Panc1 (cell line): Measurements from ENCODE around the gene IL17C. TPM values are rescaled to one million over a fixed set of nuclear protein-coding genes. Genes with fewer than 3 reads are reported as not detected.

Experiments used
- ATAC-seq: fragments of 200-7000 bp; cut with Tn5 transposase; 2 replicates; pipeline ENCODE4 v1.9.1; 2020; ENCODE audit warnings: mild to moderate bottlenecking, moderate library complexity
- BruUV-seq: library from RNA; stranded (reverse); fragments of 400-500 nt; replicated peaks from 2 replicates; lab custom pipeline; 2021; lab: Mats Ljungman, UMichigan
- CTCF ChIA-PET: fragments of 300-600 bp; sonication (Branson Sonifier 250); formaldehyde crosslinking; loops from one replicate; lab custom pipeline; 2022; ENCODE audit warnings: antibody characterized with exemption; lab: Charles Lee
- POLR2A ChIA-PET: fragments of 300-600 bp; sonication (Branson Sonifier 250); formaldehyde crosslinking; loops from one replicate; lab custom pipeline; 2022; ENCODE audit warnings: antibody characterized with exemption; lab: Charles Lee
- DNase-seq: peaks from one replicate; pipeline ENCODE4 v3.0.0-alpha.2; 2010; ENCODE audit warnings: low read depth, low spot score
- H3K27ac ChIP-seq: 2 replicates; pipeline ENCODE4 v1.5.1; 2011; ENCODE audit warnings: mild to moderate bottlenecking, low read length, inconsistent platforms
- H3K27me3 ChIP-seq: fragments of 200-500 bp; sonication (Bioruptor generic); 2 replicates; pipeline ENCODE4 v1.6.0; 2014; ENCODE audit warnings: low read length, inconsistent platforms; ENCODE audit not compliant: control insufficient read depth, insufficient read depth
- H3K36me3 ChIP-seq: fragments of 200-500 bp; sonication (Bioruptor generic); 2 replicates; pipeline ENCODE4 v1.5.1; 2014; ENCODE audit warnings: inconsistent platforms, mild to moderate bottlenecking, low read length, moderate library complexity; ENCODE audit not compliant: control insufficient read depth, insufficient read depth
- H3K4me1 ChIP-seq: 2 replicates; pipeline ENCODE4 v1.5.1; 2011; ENCODE audit warnings: inconsistent platforms, mild to moderate bottlenecking, low read length, moderate library complexity; ENCODE audit not compliant: control insufficient read depth, insufficient read depth
- H3K4me3 ChIP-seq, 2 experiments: 2 replicates each; pipeline ENCODE4 v1.5.1; 2011 to 2012; ENCODE audit warnings: low read depth in 2 of 2, low read length in 2 of 2, mild to moderate bottlenecking in 2 of 2, inconsistent platforms in 1 of 2, moderate library complexity in 1 of 2
- H3K9me3 ChIP-seq: fragments of 200-500 bp; sonication (Bioruptor generic); 2 replicates; pipeline ENCODE4 v1.5.1; 2014; ENCODE audit warnings: low read depth, mild to moderate bottlenecking, inconsistent platforms, low read length, moderate library complexity; ENCODE audit not compliant: control insufficient read depth, insufficient read depth
- CTCF ChIP-seq: fragments of 450-650 bp; IDR thresholded peaks from 2 replicates; pipeline ENCODE4 v1.5.1; 2017; ENCODE audit warnings: mild to moderate bottlenecking
- POLR2AphosphoS5 ChIP-seq: IDR thresholded peaks from 2 replicates; pipeline ENCODE4 v1.6.1; 2012; ENCODE audit warnings: mild to moderate bottlenecking, low read depth, low read length, moderate library complexity
- REST ChIP-seq, 2 experiments: IDR thresholded peaks; 2 replicates each; pipeline ENCODE4 v1.6.1; 2011 to 2012; ENCODE audit warnings: low read depth in 2 of 2, control low read depth in 1 of 2, low read length in 1 of 2, mild to moderate bottlenecking in 1 of 2, moderate library complexity in 1 of 2; ENCODE audit not compliant: insufficient read depth in 1 of 2
- SIN3A ChIP-seq: IDR thresholded peaks from 2 replicates; pipeline ENCODE4 v1.6.1; 2012; ENCODE audit warnings: low read depth, mild to moderate bottlenecking, low read length, moderate library complexity, borderline replicate concordance; ENCODE audit not compliant: insufficient read depth
- TCF7L2 ChIP-seq: IDR thresholded peaks from 2 replicates; pipeline ENCODE4 v1.6.1; 2011; ENCODE audit warnings: mild to moderate bottlenecking, low read depth, low read length, inconsistent platforms
- in situ Hi-C: cut with HindIII; loops from 2 replicates; pipeline ENCODE4 v1.10.0; 2016; ENCODE audit warnings: low sequenced_read_pairs, low pct_unique_long_range_greater_than_20kb
- intact Hi-C: fragments of 100-400 bp; cut with micrococcal nuclease; formaldehyde crosslinking; loops from one replicate; pipeline ENCODE4 v1.10.0; 2022; ENCODE audit not compliant: unreplicated experiment
- total RNA-seq: library from RNA; stranded (reverse); gene quantifications from one replicate; pipeline ENCODE4 v1.2.1, GENCODE V29; 2021; ENCODE audit not compliant: unreplicated experiment

IL17C gene
- total RNA-seq, 1 experiment from 2014 or later: not detected

GRCh38 chr16:88622125-88622524 lies 16.2 kb upstream of the IL17C start:
- no peaks in the 10 kb centered on the region for H3K9me3 ChIP-seq
- no peaks in the 10 kb centered on the region for H3K27me3 ChIP-seq
- in situ Hi-C loops (no loop called here), intact Hi-C loops (no loop called here)
- ChIA-PET POLR2A (no interaction called here), CTCF (no interaction called here)
- no TSS peak for BruUV-seq
- TF ChIP-seq CTCF (no peak), SIN3A (no peak), REST (IDR thresholded peaks at IDR 0.05; ENCODE audit: insufficient read depth in 1 of 2, low read depth in 2 of 2, low read length in 1 of 2) (no peak), TCF7L2 (no peak), POLR2AphosphoS5 (no peak)
- ATAC-seq (no peak), DNase-seq (no peak)
- H3K36me3 ChIP-seq: no peaks in the 10 kb centered on the region
- H3K4me3 ChIP-seq: no peak overlapping the region
- no peak overlapping the region for H3K27ac ChIP-seq
- H3K4me1 ChIP-seq: no peaks in the 10 kb centered on the region

- CTCF ChIA-PET: no interaction called here
- intact Hi-C loops: no loop called here
These were observed 15.5 kb upstream of the IL17C start for GRCh38 chr16:88622866-88623265.

More at GRCh38 chr16:88622866-88623265, 15.5 kb upstream of the IL17C start:
- Histone ChIP-seq H3K9me3 (no peaks in the 10 kb centered on the region), H3K4me1 (no peaks in the 10 kb centered on the region), H3K4me3 (no peak overlapping the region), H3K36me3 (no peaks in the 10 kb centered on the region), H3K27ac (no peak overlapping the region), H3K27me3 (no peaks in the 10 kb centered on the region)
- TF ChIP-seq REST (IDR thresholded peaks at IDR 0.05; ENCODE audit: insufficient read depth in 1 of 2, low read depth in 2 of 2, low read length in 1 of 2): no peak
- TF ChIP-seq CTCF: no peak
- TF ChIP-seq TCF7L2: no peak
- no peak for TF ChIP-seq POLR2AphosphoS5
- TF ChIP-seq SIN3A: no peak
- no TSS peak for BruUV-seq
- no peak for DNase-seq
- in situ Hi-C loops: no loop called here
- no peak for ATAC-seq
- POLR2A ChIA-PET: no interaction called here
